Astrocyte of the hippocampus (primary cell): ENCODE results near the gene P4HB.

Experiments
- DNase-seq: peaks from one replicate; pipeline ENCODE4 v3.0.0; 2011; ENCODE audit warnings: low read depth, low spot score

Gene P4HB

GRCh38 chr17:81832608-81833159, 27.7 kb downstream of the P4HB start:
- peak; percentile 55 for DNase-seq

DNA sequence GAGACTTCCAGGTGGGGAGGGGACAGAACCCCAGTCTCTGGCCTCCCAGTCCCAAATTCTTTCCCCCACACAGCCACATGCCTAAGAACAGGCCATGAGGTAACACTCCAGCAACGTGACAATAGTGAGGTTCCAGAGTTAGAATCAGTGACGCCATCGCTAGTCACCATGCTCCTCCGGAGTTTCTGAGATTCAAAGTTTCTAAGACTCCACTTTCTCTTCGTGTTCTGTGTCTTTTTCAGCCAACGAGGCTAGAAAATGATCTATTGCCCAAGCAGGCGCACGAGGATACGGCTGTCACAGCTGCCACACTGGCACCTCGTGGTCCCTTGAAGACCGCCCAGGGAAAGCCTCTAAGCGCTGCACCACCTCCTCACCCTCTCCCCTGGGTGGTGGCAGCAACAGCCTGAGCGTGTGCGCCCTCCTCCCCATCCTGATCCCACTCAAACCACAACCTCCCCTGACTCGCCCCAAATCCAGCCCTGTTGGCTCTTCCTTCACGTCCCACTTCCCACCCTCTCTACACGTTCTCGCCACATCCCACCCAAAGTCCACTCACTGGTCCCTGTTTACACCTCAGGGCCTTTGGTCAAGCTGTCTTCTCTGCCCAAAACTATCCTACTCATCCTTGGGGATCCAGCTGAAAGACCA, 28.3 kb downstream of the P4HB start:
- DNase-seq: peak; percentile 36

DNA sequence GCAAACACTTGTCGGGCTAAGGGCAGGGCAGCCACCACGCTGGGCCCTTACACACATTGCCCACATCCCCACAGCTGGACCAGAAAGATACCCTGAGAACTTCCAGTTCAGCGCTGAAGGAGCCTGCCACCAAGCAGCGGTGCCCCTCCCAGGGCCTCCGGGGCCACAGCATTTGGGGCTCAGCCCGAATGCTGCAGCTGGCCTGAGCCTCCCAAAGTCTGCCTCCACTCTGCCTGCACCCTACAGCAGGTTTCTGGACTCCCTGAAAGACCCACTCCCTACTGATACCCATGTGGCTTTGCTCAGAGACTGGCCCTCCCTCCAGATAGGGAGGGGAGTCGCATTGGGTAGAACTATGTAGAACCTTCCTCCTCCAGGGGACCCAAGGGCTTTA, 28.8 kb downstream of the P4HB start:
- DNase-seq: no peak

GRCh38 chr17:81829858-81830257, 30.5 kb downstream of the P4HB start:
- no peak for DNase-seq

GRCh38 chr17:81828656-81829055, 31.7 kb downstream of the P4HB start:
- no peak for DNase-seq

DNA sequence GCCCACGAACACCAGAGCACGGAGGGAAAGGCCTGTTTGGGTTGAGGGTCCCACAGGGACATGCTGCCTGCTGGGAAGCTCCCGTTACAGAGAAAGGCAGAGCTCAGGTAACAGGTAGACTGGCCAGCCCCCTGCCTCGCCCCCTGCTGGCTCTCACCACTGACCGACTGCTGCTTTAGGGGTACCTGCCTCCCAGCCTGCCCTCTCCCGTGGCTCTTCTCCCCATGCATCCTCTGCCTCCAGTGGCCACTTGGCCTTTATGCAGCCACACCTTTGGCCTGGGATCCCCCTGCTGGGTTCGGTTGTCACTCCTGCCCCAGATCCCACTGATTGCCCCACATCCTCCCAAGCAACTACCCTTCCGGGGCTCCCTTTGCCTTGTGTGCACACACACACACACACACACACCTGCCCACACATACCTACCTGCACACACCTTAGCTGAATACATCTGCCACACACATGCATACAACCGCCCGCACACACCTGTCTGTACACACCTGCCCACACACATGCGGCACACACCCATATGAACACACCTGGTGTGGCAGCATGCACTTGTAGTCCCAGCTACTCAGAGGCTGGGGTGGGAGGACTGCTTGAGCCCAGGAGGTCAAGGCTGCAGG, 34.4 kb downstream of the P4HB start:
- no peak for DNase-seq

DNA sequence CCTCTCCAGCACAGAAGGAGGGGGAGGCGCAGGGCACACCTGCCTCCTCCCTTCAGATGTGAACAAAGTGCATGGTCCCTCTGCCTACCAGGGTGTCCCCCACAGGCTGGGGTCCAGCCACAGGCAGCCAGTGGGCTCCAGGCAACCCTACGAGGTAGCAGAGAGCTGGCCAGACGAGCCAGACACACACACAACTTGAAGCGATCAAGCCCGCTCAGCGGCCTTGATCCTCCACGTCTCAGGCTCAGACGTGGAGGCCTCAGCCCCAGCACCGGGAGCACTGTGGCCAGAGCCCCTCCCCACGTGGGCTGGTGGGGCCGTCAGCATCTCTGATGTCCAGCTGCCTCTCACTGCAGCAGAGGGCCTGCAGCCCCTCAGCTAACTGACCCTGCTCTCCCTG, 35.7 kb downstream of the P4HB start:
- no peak for DNase-seq

DNA sequence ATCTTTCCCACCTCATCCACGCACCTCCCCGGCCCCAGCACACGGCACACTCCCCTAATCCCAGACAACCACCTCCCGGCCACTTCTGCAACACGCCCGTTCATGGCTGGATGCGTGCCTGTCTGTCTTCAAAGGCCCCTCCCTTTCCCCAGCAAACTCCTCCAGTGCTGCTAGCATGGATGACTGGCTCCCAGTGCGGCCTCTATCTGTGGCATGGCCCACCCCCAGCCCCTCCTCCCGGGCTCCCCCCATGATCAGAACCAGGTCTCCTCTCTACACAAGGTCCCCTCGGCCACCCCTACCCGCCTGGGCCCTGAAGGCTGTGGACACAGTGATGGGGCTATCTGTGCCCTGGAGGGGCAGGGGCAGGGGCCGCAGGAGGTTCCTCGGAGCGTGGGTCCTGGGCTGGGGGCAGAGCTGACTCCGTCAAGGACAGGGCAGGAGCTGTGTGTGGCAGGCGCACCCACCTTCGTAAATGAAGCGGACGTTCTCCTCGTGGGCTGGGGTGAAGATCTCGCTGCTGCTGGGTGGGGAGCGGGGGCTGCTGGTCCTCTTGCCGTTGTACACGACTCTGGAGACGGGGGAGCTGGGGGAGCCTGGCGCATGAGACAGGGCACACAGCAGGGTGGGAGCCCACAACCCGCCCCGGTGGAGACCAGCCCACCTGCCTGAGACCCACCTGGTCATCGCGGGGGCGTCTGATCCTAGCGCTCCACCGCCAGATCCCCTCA, 36.4 kb downstream of the P4HB start:
- no peak for DNase-seq

DNA sequence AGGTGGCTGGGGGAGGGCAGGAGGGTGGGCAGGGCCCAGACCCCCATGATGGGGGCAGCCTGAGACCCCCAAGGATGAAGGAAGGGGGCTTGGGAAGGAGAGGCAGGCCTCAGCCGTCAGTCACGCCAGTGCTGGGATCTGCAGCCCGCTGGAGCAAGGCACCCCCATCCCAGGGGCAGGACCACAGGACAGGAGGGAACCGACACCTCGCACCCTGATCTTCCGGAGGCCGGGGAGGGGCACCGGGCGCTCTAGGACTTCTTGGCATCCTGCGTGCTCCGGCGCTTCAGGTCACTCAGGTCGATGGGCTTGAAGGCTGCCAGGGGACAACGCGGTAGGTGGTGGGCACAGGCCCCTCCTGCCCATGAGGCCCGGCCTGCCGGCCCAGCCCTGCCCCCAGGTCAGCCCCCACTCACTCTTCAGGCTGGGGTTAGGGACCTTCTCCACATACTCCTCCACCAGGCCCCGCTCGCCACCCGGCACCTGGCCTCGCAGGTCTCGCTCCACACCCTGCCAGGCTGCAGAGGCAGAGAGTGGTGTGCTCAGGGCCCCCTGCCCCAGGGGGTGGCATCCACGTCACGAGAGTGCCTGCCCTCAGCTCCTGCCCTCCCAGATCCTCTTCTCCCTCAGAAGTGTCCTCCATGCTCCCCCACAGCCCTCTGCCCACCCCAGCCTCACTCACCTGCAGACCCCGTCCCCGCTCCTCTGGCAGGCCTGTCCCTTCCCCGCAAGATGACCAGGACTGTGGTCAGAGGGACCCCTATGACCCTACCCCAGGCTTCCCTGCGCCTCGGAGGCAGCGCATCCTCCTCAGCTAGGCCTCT, 37.1 kb downstream of the P4HB start:
- DNase-seq: no peak

- DNase-seq: no peak
These were observed 38.1 kb downstream of the P4HB start for GRCh38 chr17:81822312-81822637.

- DNase-seq: peak; percentile 65
These were observed 38.6 kb downstream of the P4HB start for GRCh38 chr17:81821603-81822311.

DNA sequence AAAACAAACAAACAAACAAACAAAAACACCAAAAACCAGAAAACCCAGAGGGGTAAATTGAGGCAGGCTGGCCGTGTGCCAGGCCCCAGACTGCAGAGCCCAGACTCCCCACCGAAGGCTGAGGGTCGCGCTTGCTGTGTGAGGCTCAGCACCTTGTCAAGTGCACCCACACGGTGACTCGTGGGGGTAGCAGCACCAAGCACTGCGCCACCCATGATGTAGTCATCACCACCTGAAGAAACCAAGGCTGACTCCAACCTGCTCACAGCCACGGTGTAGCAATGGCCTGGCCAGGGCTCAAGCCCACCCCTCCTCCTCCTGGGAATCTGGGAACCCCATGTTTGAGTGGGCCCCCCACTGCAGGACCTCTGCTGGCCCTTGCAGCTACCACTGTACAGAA, 39.2 kb downstream of the P4HB start:
- no peak for DNase-seq

DNA sequence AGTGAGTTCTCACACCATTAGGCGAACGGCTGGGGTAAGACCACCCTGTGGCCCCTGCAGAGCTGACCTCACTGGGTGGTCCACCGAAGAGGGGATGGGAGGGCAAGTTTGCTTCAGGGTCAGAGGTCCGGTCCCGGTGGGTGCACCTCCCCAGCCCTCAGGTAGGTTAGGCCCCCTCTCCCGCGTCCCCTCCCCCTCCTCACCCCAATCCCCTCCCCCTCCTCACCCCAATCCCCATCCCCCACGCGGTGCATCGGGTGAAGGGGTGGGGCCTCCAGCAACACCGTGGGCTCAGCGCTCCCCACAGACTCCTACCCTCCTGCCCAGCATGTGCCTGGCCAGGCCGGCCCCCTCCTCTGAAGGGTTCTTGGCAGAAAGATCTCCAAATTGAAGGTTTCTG, 40.6 kb downstream of the P4HB start:
- no peak for DNase-seq

GRCh38 chr17:81817758-81818147, 42.6 kb downstream of the P4HB start:
- no peak for DNase-seq

GRCh38 chr17:81815646-81815986, 44.7 kb downstream of the P4HB start:
- no peak for DNase-seq

GRCh38 chr17:81814748-81815645, 45.3 kb downstream of the P4HB start:
- DNase-seq: peak; percentile 55

DNA sequence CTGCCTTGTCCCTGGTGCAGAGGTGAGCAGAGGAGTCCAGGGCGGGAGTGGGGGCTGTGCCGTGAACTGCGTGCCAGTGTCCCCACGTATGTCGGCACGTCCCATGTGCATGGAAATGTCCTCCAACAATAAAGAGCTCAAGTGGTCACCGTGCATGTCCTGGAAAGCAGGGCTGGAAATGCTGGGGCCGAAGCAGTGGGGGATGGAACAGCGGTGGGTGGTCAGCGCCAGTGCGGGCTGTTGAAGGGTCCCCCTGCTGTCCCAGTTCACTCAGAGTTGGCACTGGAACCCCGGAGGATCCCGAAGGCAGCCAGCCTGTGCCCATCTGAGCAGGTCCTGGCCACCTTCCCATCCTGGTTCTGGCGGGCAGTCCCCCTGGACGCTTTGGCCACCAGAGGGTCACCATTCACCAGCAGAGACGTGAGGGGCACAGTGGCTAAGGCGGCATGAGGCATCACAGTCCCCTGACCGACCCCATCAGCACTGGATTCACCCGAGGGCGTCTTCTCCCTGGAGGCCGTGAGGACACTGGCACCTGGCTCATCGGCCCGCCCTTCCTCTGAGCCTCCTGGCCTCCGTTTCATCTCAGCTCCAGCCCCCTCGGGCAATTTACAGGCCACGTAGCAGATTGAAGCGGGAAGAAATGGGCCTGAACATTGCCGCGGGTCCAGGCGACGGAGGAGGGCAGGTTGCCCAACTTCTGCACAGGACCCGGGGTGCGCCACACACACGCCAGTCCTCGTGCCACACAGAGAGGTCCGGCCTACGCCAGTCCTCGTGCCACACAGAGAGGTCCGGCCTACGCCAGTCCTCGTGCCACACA, 46.3 kb downstream of the P4HB start:
- no peak for DNase-seq

DNA sequence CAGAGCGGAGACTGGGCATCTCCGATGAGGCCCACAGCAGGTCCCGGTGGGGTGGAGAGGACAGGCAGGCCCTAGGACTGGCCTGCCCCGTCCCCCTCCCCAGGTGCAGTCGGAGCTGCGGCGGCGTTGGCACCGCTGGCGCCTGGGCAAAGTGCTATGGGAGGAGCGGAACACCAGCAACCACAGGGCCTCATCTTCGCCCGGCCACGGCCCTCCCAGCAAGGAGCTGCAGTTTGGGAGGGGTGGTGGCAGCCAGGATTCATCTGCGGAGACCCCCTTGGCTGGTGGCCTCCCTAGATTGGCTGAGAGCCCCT, 47.0 kb downstream of the P4HB start:
- DNase-seq: no peak

GRCh38 chr17:81812571-81813370, 47.6 kb downstream of the P4HB start:
- DNase-seq: no peak
